GM12801 (cell line): ENCODE data around the gene DYNC2LI1.

ENCODE experiments used
- TF ChIP-seq, protein P1 (sequence below): IDR thresholded peaks from one replicate; pipeline ENCODE4 v1.5.1; 2011; ENCODE audit warnings: control low read depth; ENCODE audit not compliant: insufficient read length; ENCODE audit errors: extremely low read depth

The DYNC2LI1 gene

DNA sequence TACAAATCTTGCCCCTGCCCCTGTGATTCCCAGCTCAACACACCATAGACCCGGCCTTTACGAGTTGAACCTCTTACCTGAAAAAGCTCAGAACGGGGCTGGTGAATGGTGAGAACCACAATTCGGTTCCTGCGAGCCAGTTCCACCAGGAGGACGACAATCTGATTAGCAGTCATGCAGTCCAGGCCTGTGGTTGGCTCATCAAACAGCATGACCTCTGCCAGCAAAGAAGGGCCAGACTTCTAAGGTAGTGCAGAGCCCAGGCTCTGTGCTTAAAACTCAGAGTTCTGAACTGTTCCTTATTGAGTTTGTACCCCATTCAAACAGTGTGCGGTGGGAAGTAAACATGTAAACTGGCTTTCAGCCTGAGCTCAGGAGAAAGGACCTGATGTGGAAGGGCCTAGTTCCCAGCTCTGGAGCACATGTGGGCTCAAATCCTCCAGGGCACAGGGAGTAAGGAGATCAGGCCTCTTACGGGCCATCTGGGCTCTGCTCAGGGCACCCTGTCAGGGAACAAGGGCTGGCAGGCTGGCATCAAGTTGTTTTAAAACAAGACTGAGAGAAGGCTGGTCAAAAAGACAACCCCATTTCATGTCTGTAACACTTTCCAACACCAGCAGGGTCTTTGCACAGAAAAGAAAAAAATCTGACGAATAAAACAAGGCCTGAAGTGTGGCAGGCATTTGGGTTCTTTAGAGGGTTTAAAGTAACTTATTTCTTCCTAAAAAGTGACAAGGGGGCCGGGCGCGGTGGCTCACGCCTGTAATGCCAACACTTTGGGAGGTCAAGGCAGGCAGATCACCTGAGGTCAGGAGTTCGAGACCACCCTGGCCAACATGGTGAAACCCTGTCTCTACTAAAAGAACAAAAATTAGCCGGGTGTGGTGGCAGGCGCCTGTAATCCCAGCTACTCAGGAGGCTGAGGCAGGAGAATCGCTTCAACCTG is 52.7 kb downstream of the DYNC2LI1 start:
- TF ChIP-seq, protein P1, sequence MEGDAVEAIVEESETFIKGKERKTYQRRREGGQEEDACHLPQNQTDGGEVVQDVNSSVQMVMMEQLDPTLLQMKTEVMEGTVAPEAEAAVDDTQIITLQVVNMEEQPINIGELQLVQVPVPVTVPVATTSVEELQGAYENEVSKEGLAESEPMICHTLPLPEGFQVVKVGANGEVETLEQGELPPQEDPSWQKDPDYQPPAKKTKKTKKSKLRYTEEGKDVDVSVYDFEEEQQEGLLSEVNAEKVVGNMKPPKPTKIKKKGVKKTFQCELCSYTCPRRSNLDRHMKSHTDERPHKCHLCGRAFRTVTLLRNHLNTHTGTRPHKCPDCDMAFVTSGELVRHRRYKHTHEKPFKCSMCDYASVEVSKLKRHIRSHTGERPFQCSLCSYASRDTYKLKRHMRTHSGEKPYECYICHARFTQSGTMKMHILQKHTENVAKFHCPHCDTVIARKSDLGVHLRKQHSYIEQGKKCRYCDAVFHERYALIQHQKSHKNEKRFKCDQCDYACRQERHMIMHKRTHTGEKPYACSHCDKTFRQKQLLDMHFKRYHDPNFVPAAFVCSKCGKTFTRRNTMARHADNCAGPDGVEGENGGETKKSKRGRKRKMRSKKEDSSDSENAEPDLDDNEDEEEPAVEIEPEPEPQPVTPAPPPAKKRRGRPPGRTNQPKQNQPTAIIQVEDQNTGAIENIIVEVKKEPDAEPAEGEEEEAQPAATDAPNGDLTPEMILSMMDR, result no peak

DNA sequence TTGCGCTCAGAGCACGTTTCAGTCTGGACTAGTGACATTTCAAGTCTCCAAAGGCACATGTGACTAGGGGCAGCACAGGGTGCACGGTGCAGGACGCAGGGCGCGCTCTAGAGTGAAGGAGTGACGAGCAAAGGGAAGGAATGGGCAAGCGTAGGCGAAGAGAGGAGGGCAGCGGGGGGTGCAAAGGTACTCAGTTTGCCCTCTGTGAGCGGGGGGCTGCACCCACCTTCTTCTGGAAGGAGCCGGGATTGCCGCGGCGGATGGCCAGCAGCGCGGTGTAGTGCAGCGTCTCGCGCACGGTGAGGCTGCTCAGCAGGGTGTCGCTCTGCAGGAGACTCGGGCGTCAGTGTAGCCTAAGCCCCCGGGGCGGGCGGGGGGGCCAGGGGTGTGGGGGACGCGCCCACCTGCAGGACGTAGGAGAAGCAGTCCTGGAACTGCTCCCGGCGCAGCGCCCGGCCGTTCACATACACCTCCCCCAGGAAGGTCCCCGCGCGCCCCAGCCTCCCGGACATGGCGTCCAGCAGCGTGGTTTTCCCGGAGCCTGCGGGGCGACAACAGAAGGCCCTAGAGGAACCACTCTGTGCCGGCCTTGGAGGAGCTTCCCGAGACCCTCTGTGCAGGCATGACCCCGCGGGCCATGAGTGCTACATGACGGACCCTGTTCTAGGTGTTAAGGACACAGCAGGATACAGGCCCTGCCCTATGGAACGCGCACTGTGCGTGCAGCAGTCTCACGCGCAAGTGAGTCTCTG is 57.9 kb downstream of the DYNC2LI1 start:
- TF ChIP-seq, protein P1, result no peak

DNA sequence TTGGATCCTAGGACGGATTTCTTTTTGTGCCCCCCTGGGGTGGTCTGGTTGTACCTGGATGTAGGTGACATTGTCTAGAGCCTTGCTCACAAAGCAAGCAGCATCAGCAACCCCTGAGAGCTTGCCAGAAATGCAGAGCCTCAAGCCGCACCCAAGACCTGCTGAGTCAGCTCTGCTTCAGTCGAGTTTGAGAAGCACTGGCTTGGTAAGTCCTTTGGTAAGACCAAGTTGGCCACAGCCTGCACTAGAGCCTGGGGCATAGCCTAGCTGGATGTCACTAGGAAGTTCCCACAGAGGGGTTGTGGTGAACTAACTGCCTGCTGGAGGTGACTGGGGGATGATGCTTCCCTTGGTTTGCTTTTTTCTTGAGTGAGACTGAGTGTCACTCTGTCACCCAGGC is 58.6 kb downstream of the DYNC2LI1 start:
- TF ChIP-seq, protein P1, result no peak

DNA sequence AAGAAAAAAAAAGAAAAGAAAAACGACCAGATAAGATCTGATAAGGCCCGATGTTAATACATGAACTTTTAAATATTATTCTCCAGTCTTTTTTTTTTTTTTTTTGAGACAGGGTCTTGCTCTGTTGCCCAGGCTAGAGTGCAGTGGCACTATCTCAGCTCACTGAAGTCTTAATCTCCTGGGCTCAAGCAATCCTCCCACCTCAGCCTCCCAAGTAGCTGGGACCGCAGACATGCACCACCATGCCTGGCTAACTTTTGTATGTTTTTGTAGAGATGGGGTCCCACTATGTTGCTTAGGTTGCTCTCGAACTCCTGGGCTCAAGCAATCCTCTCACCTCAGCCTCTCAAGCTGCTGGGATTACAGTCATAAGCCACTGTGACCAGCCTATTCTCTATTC is 63.2 kb downstream of the DYNC2LI1 start:
- TF ChIP-seq, protein P1, result no peak

DNA sequence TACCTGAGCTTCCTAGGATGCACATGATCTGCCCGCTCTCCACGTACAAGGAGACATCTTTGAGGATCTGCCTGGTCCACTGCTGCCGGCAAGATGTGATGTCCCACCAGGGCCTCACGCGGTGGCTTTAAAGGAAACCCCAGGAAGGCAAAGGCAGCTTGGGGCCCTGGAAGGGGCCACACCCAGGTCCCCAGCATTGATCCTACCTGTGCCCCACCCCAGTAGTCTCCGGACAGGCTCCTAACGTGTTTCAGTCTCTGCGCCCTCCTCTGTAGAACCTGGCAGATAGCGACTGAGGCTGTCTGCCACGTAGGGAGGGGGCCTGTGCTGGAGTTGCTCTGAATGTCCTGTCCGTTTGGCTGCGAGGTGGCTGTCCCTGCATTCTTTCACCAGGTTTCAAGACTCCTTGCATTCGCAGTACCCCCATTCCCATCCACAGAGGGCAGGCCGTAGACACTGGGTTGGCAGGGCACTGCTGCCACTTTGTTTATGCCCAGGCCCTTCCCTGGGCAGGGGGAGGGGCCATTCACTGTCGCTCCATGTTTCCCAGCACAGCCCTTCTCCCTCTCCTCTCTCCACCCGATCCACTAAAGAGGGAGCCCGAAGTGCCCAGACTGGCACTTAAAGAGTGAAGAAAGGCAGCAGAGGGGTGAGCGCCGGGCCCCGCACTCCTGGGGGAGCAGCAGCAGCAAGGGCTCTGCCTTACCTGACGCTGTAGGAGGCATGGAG is 64.2 kb downstream of the DYNC2LI1 start:
- TF ChIP-seq, protein P1, result no peak

DNA sequence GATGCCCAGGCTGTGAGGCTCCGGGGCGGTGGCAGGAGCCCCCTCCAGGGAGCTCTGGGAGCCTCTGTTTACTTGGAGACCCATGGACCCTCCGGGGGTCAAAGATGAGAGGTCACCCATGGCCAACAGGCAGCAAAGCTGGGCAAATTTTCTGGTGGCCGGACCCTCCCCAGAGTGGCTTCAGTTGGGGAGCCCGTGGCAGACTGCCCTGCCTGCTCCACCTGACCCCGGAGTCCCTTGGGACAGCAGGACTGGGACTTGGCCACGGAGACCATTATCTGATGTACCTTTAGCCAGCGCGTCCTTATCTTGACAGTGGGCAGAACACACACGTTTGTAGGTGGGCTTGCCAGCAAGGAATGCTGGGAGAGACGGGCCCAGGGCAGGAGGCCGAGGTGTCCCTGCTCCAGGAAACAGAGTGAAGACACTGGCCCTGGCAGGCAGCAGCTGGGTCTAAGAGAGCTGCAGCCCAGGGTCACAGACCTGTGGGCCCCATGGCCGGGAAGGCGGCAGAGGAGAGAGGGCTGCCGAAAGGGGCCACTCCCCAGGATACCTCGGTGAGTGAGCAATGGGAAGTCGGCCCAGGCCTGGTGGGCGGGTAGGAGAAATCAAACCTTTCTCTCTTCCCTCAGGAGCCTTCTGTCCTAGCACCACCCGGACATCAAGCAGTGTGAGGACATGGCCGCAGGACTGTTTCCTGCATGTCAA is 64.9 kb downstream of the DYNC2LI1 start, which contains the start of the genes ABCG5 and ABCG8:
ABCG5 (minus strand) TSS at position 280 of the 708 bp plus-strand sequence; CDS start at position 120, 160 bp downstream.
ABCG8 (plus strand) TSS at position 412 of the 708 bp plus-strand sequence; CDS start at position 495, 83 bp downstream.
- TF ChIP-seq, protein P1, result no peak
